Renal pelvis (tissue), 12 donors: ENCODE data around the gene TBC1D26. TPM values are rescaled to one million over a fixed set of nuclear protein-coding genes. Genes with fewer than 3 reads are reported as not detected.
"Not testable (repeated sequence)": the region's sequence is repeated elsewhere in the genome, so short reads cannot be mapped to it uniquely, and the experiment has no call there.

ENCODE experiments used
- DNase-seq: peaks from one replicate; pipeline ENCODE4 v3.0.0-alpha.2; 2013
- long read RNA-seq, 16 experiments: transcript quantifications; one replicate each; lab custom pipeline, GENCODE V29; 2026
- polyA plus RNA-seq, 3 donors: library from polyadenylated mRNA; unstranded; fragments of 120-200 nt; gene quantifications; one replicate each; pipeline ENCODE4 v1.2.1, GENCODE V29; 2013; ENCODE audit not compliant: insufficient read length in 3 of 3

The TBC1D26 gene
- polyA plus RNA-seq: 1 to 10 TPM in 2 of 3 donors, under 1 TPM in 1; 0.44 to 1.8 (median 1.0) TPM
- long read RNA-seq, donor 1: 0 reads
- long read RNA-seq, donor 2: 0 reads
- long read RNA-seq, donor 3: 0 reads
- long read RNA-seq, donor 4: 0 reads
- long read RNA-seq, donor 5: 0 reads
- long read RNA-seq, donor 6: 0 reads
- long read RNA-seq, donor 7: 0 reads
- long read RNA-seq, donor 8: 0 reads
- long read RNA-seq, donor 9: 0 reads
- long read RNA-seq, donor 10: 0 reads
- long read RNA-seq, donor 11: 0 reads
- long read RNA-seq, donor 12: 0 reads
- long read RNA-seq, donor 13: 0 reads
- long read RNA-seq, donor 14: 0 reads
- long read RNA-seq, donor 15: 0 reads
- long read RNA-seq, donor 16: 0 reads

- DNase-seq: not testable (repeated sequence)
Observed at GRCh38 chr17:15731900-15732299, at the start of gene TBC1D26. TBC1D26 (plus strand) TSS chr17:15732283; CDS start chr17:15735349, 3,066 bp downstream.

- not testable (repeated sequence) for DNase-seq
Observed at GRCh38 chr17:15683135-15683534, 48.9 kb upstream of the TBC1D26 start.

- peak; percentile 62 for DNase-seq
Observed at GRCh38 chr17:15683824-15684478, 48.1 kb upstream of the TBC1D26 start, which contains the start of gene TRIM16. TRIM16 (minus strand) TSS chr17:15684311; CDS start chr17:15651609, 32,702 bp downstream.

GRCh38 chr17:15687494-15687893, 44.6 kb upstream of the TBC1D26 start:
- DNase-seq: not testable (repeated sequence)

GRCh38 chr17:15698967-15699366, 33.1 kb upstream of the TBC1D26 start:
- DNase-seq: peak; percentile 7

- peak; percentile 99 for DNase-seq
Observed at GRCh38 chr17:15699413-15699924, 32.6 kb upstream of the TBC1D26 start, which contains the start of gene ZNF286A. ZNF286A (plus strand) TSS chr17:15699752; CDS start chr17:15700330, 578 bp downstream.

GRCh38 chr17:15699937-15700336, 32.1 kb upstream of the TBC1D26 start:
- not testable (repeated sequence) for DNase-seq

GRCh38 chr17:15704239-15704638, 27.8 kb upstream of the TBC1D26 start:
- not testable (repeated sequence) for DNase-seq

- not testable (repeated sequence) for DNase-seq
Observed at GRCh38 chr17:15704813-15705212, 27.3 kb upstream of the TBC1D26 start.

GRCh38 chr17:15708879-15709278, 23.2 kb upstream of the TBC1D26 start:
- DNase-seq: not testable (repeated sequence)

GRCh38 chr17:15716601-15717563, 15.2 kb upstream of the TBC1D26 start:
- not testable (repeated sequence) for DNase-seq

- not testable (repeated sequence) for DNase-seq
Observed at GRCh38 chr17:15730535-15730934, 1.5 kb upstream of the TBC1D26 start.

GRCh38 chr17:15733174-15733789, 1.2 kb downstream of the TBC1D26 start:
- not testable (repeated sequence) for DNase-seq

- DNase-seq: not testable (repeated sequence)
Observed at GRCh38 chr17:15736578-15736977, 4.5 kb downstream of the TBC1D26 start.

GRCh38 chr17:15738066-15738465, 6.0 kb downstream of the TBC1D26 start:
- no peak for DNase-seq

GRCh38 chr17:15739259-15739658, 7.2 kb downstream of the TBC1D26 start:
- not testable (repeated sequence) for DNase-seq

GRCh38 chr17:15740041-15740440, 8.0 kb downstream of the TBC1D26 start:
- DNase-seq: not testable (repeated sequence)

GRCh38 chr17:15740570-15741120, 8.6 kb downstream of the TBC1D26 start:
- DNase-seq: no peak

GRCh38 chr17:15741624-15742023, 9.5 kb downstream of the TBC1D26 start:
- DNase-seq: no peak

- DNase-seq: no peak
Observed at GRCh38 chr17:15742051-15742795, 10.1 kb downstream of the TBC1D26 start.
